Head of caudate nucleus (tissue), 42 donors: ENCODE measurements around the gene FAAP20.
A peak's percentile ranks its signal among the peaks of the same experiment; 100 is the strongest.

Experiments
- DNase-seq, 42 donors: peaks; one replicate each; pipeline versions ENCODE4 v3.0.0 to v3.0.0-alpha.2; 2020 to 2021; ENCODE audit warnings: mixed read lengths in 7 of 42
- intact Hi-C: fragments of 100-400 bp; cut with DNase I; formaldehyde crosslinking; loops from one replicate; pipeline ENCODE4 v1.15.0; 2022

Gene FAAP20

GRCh38 chr1:2231532-2232254 is 37.1 kb upstream of the FAAP20 start:
- DNase-seq = peak; percentile 50 to 87 (median 72)
- intact Hi-C loops = loop anchor here (5.0 kb wide), 3 partner anchors 34 to 86 kb away; no protein-coding TSS in a partner anchor

- DNase-seq = peak; percentile 56 to 91 (median 76)
- intact Hi-C loops = loop anchor here (5.0 kb wide), 3 partner anchors 34 to 86 kb away; no protein-coding TSS in a partner anchor
Measured at GRCh38 chr1:2230781-2231531, 36.4 kb upstream of the FAAP20 start.

GRCh38 chr1:2229911-2230731 is 35.5 kb upstream of the FAAP20 start:
- intact Hi-C loops = loop anchor here (5.0 kb wide), 3 partner anchors 33 to 87 kb away; no protein-coding TSS in a partner anchor

GRCh38 chr1:2229037-2229864 is 34.7 kb upstream of the FAAP20 start:
- DNase-seq = peak; percentile 70 to 94 (median 85)
- intact Hi-C loops = no loop called here

More at GRCh38 chr1:2229911-2230731, 35.5 kb upstream of the FAAP20 start:
- peak in 21 of 42 donors; percentile 29 to 80 (median 57) for DNase-seq

- peak in 5 of 42 donors; percentile 22 to 44 (median 35) for DNase-seq
- intact Hi-C loops = no loop called here
Measured at GRCh38 chr1:2228694-2229036, 34.1 kb upstream of the FAAP20 start.

- intact Hi-C loops = no loop called here
- DNase-seq = no peak
Measured at GRCh38 chr1:2228157-2228594, 33.6 kb upstream of the FAAP20 start, which contains the start of gene SKI. SKI (plus strand) TSS chr1:2228319; CDS start chr1:2228767, 448 bp downstream.

GRCh38 chr1:2227346-2228156 is 33.0 kb upstream of the FAAP20 start:
- DNase-seq = peak; percentile 79 to 98 (median 94)
- intact Hi-C loops = no loop called here

- intact Hi-C loops = no loop called here
- DNase-seq = no peak
Measured at GRCh38 chr1:2226525-2227345, 32.2 kb upstream of the FAAP20 start.

GRCh38 chr1:2224631-2225428 is 30.3 kb upstream of the FAAP20 start:
- intact Hi-C loops = no loop called here
- no peak for DNase-seq

- DNase-seq = no peak
- intact Hi-C loops = no loop called here
Measured at GRCh38 chr1:2224170-2224584, 29.6 kb upstream of the FAAP20 start.

GRCh38 chr1:2221271-2221670 is 26.7 kb upstream of the FAAP20 start:
- intact Hi-C loops = no loop called here
- no peak for DNase-seq

- no peak for DNase-seq
- intact Hi-C loops = no loop called here
Measured at GRCh38 chr1:2216767-2217058, 22.1 kb upstream of the FAAP20 start.

- DNase-seq = no peak
- intact Hi-C loops = no loop called here
Measured at GRCh38 chr1:2215909-2216766, 21.6 kb upstream of the FAAP20 start.

- no peak for DNase-seq
- intact Hi-C loops = no loop called here
Measured at GRCh38 chr1:2215329-2215728, 20.8 kb upstream of the FAAP20 start.

- intact Hi-C loops = no loop called here
Measured at GRCh38 chr1:2214541-2215241, 20.1 kb upstream of the FAAP20 start.

More at GRCh38 chr1:2214541-2215241, 20.1 kb upstream of the FAAP20 start:
- peak in 17 of 42 donors; percentile 29 to 75 (median 58) for DNase-seq
